NCI-H1436 (cell line): ENCODE measurements around the gene NFIL3.
"Not testable (repeated sequence)": the region's sequence is repeated elsewhere in the genome, so short reads cannot be mapped to it uniquely, and the experiment has no call there.

Experiments used
- DNase-seq: peaks from one replicate; lab custom pipeline; 2025; lab: John Stamatoyannopoulos, UW

NFIL3 gene

DNA sequence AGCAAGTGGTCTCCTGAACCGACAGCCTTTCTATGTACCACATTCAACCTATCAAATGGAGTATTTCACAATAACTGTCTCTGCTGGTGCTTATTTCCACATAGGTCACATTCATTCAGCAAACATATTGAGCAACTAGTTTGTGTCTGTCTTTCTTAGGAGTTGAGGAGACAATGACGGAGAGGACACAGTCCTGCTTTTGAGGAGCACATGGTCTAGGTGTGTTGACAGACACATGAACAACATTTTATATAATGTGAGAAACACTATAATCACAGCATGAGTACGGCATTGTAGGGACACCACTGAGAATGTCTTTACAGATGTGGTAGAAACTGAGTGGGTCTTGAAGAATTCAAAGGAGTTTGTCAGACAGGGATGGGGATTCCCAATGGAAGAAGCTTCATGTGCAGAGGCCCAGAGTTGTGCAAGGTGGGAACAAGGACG, 28.5 kb downstream of the NFIL3 start:
- no peak for DNase-seq

DNA sequence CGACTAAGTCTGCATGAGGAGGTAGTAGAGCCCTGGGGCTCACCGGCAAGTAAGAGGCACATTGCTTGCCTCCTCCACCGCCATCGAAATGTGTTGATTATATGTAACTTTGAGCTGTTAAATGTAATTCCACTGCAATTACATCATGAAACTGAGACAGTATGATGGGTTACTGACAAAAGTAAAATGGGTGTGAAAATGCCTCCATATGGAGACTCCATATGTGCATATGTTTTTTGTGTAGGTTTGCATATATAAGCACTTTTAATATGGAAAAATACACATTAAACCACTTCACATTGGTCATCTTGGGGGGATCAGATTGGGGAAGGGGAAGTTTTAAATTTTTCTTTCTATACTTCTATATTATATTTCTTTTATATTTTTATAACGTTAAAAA, 29.8 kb downstream of the NFIL3 start:
- no peak for DNase-seq

DNA sequence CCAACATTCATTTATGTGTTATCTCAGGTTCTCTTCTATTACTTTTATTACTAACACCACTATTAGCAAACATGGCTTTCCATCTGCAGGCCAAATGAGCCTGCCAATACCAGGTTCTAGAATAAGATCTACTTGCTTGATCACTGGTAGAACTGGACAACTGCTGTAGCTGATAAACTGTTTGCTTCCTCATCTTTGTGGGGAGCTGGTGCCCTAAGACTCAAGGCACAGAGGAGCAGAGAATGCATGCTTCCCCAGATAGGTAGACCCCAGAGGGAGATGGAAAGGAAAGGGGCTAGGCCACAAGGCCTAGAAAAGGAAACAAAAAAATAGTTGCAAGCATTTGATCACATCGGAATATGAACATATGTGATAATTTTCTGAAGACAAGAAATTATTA, 31.2 kb downstream of the NFIL3 start:
- no peak for DNase-seq

DNA sequence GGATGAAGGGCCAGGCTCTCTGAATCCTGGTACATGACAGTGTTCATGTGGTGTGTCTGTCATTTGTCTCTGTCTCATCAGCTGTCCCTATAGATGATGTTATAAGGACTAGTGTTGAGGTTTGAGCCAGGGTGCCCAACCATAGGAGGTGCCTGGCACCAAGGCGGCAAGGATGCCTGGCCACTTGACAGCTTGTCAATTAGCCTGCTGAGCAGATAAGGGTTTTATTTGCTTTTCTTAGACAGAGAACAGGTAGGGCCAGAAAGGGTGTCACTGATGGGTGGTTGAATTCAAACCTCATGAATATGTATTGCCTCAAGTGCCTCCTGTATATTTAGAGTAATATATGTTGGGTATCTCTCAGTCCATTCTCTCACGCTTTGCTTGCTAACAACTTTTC, 31.8 kb downstream of the NFIL3 start:
- DNase-seq: no peak

DNA sequence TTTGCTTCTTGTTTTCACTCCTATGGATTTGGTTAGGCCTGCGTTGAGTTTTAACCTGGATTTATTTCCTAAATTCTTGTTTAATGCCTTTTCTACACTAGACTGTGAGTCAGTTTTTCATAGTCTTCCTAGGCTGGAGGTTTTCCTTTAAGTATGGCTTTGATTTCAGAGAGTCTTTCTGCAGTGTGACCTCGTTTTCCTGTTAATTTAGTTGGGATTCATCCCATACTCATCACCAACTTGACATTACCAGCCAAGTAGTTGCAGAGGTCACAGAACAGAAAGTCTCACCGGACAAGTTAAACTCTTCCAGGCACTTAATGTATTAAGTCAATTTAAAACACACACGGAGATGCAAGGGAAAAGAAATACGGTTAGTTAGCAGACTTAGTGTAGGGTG, 32.2 kb downstream of the NFIL3 start:
- no peak for DNase-seq

DNA sequence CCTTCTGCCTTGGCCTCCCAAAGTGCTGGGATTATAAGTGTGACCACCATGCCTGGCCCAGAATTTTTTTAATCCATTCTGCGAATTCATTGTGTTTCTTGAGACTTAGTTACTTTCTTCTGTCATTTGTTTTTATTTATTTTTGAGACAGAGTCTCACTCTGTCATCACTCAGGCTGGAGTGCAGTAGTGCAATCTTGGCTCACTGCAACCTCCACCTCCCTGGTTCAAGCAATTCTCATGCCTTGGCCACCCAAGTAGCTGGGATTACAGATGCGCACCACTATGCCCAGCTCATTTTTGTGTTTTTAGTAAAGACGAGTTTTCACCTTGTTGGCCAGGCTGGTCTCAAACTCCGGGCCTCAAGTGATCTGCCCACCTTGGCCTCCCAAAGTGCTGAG, 33.9 kb downstream of the NFIL3 start:
- not testable (repeated sequence) for DNase-seq

DNA sequence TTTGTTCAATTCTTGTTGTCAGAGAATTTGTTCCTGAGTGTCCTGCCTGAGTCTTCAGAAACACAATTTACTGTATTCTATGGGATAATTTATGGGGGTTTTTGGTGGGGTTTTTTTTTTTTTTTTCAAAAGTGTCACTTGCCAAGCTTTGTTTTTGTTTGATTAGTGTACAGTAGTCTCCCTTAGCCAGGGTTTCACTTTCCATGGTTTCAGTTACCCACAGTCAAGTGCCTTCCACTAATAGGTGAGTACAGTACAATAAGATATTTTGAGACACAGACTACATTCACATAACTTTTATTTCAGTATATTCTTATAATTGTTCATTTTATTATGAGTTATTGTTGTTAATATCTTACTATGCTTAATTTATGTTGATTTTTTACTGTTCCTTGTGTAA, 36.9 kb downstream of the NFIL3 start:
- no peak for DNase-seq

DNA sequence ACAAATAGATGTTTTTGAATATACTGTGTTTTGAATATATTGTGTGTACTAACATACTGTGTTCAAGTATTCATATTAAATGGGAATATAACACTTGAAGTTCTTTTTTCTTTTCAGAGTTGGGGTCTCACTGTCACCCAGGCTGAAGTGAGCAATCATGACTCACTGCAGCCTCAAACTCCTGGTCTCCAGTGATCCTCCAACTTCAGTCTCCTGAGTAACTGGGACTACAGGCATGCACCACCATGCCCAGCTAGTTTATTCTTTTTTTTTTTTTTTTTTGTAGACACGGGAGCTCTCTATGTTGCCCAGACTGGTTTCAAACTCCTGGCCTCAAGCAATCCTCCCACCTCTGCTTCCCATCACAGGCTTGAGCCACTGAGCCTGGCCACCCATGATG, 38.7 kb downstream of the NFIL3 start:
- no peak for DNase-seq

DNA sequence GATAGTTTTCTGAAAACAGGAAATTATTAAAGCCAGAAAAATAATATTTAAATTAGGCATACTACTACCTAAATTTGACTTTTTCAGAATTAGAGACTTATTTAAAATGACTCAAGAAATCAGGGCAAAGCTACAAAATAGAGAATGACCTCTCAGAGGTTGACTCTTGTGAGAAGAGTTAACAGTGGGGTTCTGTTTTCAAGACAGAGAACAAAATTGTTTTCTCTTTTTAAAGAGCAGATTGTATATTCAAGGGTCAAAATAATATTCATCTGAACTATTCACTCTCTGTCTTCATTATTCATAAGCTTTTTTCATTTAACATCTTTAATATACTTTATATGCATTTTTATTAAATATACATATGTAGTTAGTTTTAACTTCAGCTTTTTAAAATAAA, 40.1 kb downstream of the NFIL3 start:
- DNase-seq: no peak

DNA sequence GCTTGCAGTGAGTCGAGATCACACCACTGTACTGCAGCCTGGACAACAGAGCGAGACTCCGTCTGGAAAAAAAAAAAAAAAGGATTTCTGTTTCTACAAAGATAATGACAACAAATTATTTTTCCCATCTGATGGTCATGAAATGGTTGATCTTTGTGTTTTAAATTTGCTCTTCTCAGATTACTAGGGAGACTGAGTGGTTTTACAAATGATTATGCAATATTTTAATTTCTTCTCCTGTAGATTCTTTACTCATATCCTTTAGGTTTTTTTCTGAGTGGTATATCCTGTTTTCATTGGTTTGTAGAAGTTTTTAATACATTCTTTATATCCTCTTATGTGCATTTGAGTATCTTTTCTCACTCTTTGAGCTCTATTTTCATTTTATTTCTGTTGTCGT, 41.3 kb downstream of the NFIL3 start:
- DNase-seq: no peak

DNA sequence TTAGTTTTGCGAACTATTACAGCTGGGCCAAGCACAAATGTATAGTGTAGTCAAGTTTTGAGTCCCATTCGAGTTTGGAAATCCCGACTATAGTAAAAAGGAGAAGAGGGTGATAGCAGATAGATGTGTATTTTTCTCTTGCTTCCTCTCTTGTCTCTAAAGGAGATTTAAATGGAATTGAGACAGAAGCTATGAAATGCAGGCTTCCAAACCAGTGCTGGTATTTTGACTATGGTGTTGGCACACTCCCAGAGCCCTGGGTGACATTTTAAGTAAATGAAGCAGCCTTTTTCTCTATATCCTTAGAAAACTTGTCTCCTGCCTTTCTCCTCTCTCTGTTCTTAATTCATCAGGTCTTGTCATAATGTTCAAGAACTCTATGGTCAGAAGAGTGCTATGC, 44.2 kb downstream of the NFIL3 start:
- no peak for DNase-seq

DNA sequence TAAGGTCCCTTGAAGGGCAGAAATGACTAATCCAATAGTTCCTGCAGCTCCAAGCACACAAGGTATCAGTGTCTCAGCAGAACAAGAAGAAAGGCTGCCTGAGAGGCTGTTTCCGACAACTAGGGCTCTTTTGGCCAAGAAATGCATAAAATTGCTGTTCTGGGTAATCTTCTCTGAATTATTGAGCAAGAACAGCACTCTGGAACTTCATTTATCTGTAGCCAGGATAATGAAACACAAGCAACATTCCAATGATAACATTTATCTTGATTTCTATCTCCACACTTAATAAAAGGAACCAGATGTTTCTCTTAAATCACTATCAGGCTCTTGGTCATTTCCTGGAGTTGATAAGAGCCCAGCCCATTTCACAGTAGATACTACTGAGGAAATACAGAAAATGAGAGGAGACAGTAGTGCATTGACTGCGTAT, 44.9 kb downstream of the NFIL3 start:
- DNase-seq: no peak

DNA sequence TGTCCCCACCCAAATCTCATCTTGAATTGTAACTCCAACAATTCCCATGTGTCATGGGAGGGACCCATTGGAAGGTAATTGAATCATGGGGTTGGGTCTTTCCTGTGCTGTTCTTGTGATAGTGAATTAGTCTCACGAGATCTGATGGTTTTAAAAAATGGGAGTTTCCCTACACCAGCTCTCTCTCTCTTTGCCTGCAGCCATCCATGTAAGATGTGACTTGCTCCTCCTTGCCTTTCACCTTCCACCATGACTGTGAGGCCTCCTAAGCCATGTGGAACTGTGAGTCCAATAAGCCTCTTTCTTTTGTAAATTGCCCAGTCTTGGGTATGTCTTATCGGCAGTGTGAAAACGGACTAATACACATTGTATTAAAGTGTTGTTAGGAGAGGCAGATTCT, 45.6 kb downstream of the NFIL3 start:
- not testable (repeated sequence) for DNase-seq

DNA sequence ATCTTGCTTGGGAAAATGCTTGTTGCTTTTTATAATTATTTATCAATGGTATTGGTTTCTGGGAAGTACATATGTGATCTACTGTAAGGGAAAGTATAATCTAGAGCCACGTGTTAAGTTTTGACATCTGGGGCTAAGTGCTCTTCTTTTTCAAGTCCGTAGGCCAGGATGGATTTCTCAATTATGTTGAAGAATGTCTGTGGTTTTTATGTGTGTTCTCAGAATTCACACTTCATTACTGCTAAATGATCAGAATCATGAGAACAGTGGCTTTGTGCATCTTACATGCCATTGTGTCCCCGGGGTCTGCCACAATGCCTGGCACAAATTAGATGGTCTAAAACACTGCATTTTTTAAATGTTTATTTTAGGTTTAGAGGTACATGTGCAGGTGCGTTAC, 47.4 kb downstream of the NFIL3 start:
- DNase-seq: no peak

DNA sequence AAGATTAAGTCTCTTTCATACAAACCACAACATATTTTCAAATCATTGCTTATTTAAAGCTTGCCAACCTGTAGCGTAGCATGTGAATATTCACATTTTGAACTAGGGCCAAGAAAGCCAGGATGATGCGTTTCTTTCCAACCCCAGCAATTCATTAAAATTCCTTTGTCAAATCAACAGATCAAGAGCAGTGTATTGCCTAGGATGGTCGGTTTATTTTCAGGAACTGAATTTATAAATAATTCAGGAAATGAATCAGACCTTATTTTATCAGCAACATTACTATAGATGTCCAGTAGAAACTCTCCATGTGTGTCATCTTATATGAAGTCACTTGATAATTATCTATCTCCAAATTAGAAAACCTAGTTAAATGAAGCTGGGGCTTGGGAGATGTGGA, 48.7 kb downstream of the NFIL3 start:
- no peak for DNase-seq

DNA sequence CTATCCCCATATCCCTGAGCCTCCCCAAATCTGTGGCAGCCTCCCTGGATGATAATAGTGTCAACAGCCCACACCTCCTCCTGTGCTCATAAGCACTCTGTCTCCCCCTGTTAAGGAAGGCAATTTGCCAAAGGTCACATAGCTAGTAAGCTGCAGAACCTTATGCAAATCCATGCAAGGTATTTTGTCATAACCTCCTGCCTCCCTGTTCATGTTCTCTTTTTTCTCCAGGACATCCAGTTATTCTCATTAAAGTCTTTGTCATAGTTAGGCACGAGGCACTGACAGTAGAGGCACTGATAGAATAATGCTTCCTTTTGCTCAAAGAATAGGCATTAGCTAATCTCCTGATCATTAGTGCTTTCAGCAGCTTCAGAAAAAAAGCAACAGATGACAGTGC, 51.7 kb downstream of the NFIL3 start:
- no peak for DNase-seq

DNA sequence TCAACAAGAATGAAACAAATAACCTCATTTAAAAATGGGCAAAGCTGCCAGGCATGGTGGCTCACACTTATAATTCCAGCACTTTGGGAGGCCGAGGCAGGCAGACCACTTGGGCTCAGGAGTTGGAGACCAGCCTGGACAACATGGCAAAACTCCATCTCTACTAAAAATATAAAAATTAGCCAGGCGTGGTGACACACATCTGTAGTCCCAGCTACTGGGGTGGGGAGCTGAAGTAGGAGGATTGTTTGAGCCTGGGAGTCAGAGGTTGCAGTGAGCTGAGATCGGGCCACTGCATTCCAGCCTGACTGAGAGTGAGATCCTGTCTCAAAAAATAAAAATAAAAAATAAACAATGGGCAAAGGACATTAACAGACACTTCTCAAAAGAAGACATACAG, 53.6 kb downstream of the NFIL3 start:
- not testable (repeated sequence) for DNase-seq

DNA sequence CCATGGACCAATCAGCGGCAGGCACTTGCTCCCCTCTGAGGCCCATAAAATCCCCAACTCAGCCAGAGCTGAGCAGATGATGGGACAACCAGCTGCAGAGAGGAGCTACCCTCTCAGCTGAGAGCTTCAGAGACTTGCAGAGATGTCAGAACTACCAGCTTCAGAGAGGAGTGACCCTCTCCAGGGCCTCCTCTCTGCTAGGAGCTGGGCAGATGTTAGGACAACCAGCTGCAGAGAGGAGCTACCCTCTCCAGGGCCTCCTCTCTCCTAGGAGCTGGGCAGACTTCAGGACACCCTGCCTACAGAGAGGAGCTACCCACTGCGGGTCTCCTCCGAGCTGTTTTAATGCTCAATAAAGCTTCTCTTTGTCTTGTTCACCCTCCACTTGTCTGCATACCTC, 58.9 kb downstream of the NFIL3 start:
- no peak for DNase-seq

DNA sequence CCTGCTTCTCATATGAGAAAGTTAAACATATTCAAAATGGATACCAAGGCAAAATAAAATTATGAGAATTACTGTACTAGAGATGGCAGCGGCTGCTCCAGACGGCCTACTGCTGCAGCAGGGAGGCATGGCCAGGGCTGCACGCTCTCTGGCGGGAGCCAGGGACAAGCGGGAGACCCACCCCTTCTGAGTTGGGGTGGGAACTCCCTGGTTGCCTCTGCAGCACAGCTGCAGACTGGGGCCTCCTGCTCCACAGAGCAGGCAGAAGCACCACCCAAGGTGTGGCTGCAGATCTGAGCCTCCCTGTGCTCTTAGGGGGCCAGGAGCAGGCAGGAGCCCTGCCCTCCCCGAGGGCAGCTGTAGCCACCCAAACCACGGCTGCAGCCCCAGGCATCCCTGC, 59.6 kb downstream of the NFIL3 start:
- DNase-seq: no peak

DNA sequence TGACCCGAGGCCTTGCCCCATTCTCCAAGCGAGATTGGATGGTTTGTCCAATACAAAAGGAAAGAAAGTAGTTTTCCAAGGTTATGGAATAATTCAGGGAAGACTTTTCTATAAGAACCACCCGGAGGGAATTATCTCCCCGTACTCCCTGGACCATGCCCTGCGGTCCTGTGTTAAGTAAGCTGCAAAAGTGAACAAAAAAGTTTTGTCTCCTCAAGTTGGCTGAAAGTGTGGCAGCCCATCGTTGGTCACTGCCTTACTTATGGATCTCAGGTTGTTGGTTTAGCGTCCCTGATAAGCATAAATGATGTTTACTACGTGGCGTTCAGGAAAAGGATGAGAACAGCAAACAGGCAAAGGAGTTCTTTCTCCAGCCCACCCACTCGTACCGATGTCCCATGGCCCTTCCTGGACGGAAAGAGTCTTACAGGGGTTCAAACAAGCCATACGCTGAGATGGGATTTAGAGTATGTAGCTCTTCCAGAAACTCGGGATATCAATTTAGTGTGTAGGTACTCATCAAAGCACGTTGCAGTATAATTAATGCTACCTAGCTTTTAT, 61.5 kb downstream of the NFIL3 start:
- no peak for DNase-seq

DNA sequence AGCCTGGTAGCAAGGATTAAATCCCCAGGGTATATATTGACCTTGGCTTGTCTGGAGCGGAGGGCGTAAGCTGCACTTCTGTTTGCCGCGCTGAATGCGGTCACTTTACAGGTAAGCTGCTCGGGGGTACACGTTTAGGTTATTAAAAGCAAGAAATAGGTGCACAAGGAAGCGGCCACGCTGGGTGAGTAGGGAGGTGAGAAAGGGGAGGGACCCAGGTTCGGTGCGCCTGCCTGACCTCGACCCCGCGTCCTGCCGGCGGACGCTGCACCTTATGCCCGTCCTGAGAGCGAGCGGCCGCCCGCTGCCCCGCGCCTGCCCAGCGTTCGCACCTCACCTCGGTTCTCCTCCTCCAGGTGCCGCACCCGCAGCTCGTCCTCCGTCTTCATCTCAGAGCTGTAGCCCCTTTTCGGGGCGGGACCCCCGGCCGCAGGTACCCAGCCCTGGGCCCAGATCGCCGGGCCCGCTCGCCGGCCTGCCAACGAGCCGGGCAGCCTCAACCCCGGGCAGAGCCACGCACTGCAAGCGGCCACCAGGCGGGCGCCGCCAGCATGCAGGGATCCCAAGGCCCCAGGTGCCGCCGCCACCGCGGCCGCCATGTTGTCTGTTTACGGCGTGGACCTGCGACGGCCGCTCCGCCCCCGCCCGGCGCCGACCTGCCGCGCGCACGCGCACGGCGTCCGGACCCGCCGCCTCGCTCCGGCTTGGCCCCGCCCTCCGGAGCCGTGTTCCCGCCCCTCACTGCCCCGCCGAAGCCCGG, 62.2 kb downstream of the NFIL3 start, which contains the start of gene AUH:
Gene AUH (minus strand): TSS at position 628 of the 760 bp plus-strand sequence. CDS start 29 bp downstream, at position 599.
- DNase-seq: peak; percentile 65

DNA sequence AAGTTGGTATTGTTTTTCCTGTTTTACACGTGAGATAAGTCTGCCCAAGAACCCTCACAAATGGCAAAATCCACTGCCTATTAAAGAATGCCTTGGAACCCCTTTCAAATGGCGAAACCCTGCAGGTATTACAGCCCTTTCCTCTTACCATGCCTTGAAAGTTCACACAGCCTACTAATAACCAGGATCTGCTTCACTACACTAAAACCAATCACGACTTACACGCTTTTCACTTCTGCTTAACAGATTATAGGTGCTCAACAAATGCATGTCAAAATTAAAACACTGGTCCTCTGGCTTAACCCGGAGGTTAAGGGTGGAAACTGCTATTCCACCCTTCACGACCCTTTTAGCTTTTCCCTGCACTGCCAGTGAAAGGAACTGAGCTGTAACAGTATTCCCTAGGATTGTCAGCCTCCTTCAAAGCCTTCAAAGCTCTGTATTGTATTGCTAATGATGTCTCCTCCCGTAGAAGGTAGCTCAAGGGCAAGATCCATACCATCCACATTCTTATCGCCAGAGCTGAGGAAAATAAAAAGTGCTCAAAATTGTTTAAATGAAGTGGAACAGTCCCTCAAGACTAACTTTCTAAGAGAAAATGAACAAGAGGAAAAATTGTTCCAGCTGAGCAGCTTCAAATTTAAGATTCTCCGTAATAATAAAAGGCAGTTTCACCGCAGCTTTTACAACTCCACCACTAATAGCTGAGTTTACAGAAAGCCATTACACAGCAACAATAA, 62.9 kb downstream of the NFIL3 start:
- DNase-seq: no peak
